HEK293 (cell line): ENCODE results near the gene DLG2.

Experiments used
- CTCF ChIA-PET: fragments of 350-600 bp; formaldehyde crosslinking; extraction: SDS; loops from one replicate; lab custom pipeline; 2021; ENCODE audit warnings: antibody characterized with exemption; lab: Yijun Ruan, JAX
- POLR2A ChIA-PET: fragments of 300-600 bp; formaldehyde crosslinking; extraction: SDS; loops from one replicate; lab custom pipeline; 2020; ENCODE audit warnings: antibody characterized with exemption, inconsistent platforms; lab: Yijun Ruan, JAX
- H3K27ac ChIP-seq: fragments of 200-500 bp; sonication (Bioruptor generic); 2 replicates; pipeline ENCODE4 v1.5.1; 2014; ENCODE audit warnings: low read depth, low read length, control low read depth, inconsistent platforms; ENCODE audit errors: extremely low read depth
- H3K36me3 ChIP-seq, 2 experiments: fragments of 200-500 bp in 1 of 2; sonication (Bioruptor generic) in 1 of 2; 1 replicate in 1 of 2; 2 replicates in 1 of 2; pipeline ENCODE4 v1.5.1; 2014 to 2017; ENCODE audit warnings: inconsistent platforms in 2 of 2, low read length in 2 of 2; ENCODE audit not compliant: control insufficient read depth in 2 of 2, insufficient read depth in 1 of 2
- H3K4me1 ChIP-seq: fragments of 200-500 bp; sonication (Bioruptor generic); 2 replicates; pipeline ENCODE4 v1.5.1; 2014; ENCODE audit warnings: mild to moderate bottlenecking, low read length, inconsistent platforms; ENCODE audit not compliant: control insufficient read depth, insufficient read depth
- H3K4me3 ChIP-seq: 2 replicates; pipeline ENCODE4 v1.5.1; 2011; ENCODE audit warnings: low read depth, mild to moderate bottlenecking, control low read depth, low read length, moderate library complexity
- H3K9me3 ChIP-seq: fragments of 200-500 bp; sonication (Bioruptor generic); 2 replicates; pipeline ENCODE4 v1.5.1; 2014; ENCODE audit warnings: low read depth, low read length, inconsistent platforms; ENCODE audit not compliant: control insufficient read depth, insufficient read depth
- HOXA7 ChIP-seq: sonication (generic); formaldehyde crosslinking; IDR thresholded peaks from 2 replicates; pipeline ENCODE4 v1.8.1; 2022; ENCODE audit warnings: missing genetic modification reagents, borderline replicate concordance
- KLF7 ChIP-seq: fragments of 450-650 bp; formaldehyde crosslinking; IDR thresholded peaks from 2 replicates; pipeline ENCODE4 v1.5.1; 2016; ENCODE audit warnings: missing biosample characterization, missing genetic modification characterization, borderline replicate concordance
- KLF8 ChIP-seq: fragments of 450-650 bp; formaldehyde crosslinking; IDR thresholded peaks from 2 replicates; pipeline ENCODE4 v1.5.1; 2016; ENCODE audit warnings: missing biosample characterization, missing genetic modification characterization
- MEIS1 ChIP-seq: sonication (generic); formaldehyde crosslinking; IDR thresholded peaks from 2 replicates; pipeline ENCODE4 v1.8.1; 2022; ENCODE audit warnings: missing genetic modification reagents, mild to moderate bottlenecking, borderline replicate concordance
- OSR2 ChIP-seq: fragments of 450-650 bp; formaldehyde crosslinking; IDR thresholded peaks from 2 replicates; pipeline ENCODE4 v1.5.1; 2016; ENCODE audit warnings: missing biosample characterization, missing genetic modification characterization
- RBAK ChIP-seq: fragments of 450-650 bp; formaldehyde crosslinking; IDR thresholded peaks from 2 replicates; pipeline ENCODE4 v1.5.1; 2016; ENCODE audit warnings: missing biosample characterization, missing genetic modification characterization
- SP7 ChIP-seq: fragments of 450-650 bp; formaldehyde crosslinking; IDR thresholded peaks from 2 replicates; pipeline ENCODE4 v1.5.1; 2016; ENCODE audit warnings: missing biosample characterization, missing genetic modification characterization
- ZBTB1 ChIP-seq: fragments of 450-650 bp; formaldehyde crosslinking; IDR thresholded peaks from 2 replicates; pipeline ENCODE4 v1.5.1; 2016; ENCODE audit warnings: missing biosample characterization, missing genetic modification characterization
- ZBTB20 ChIP-seq: fragments of 450-650 bp; formaldehyde crosslinking; IDR thresholded peaks from 2 replicates; pipeline ENCODE4 v1.5.1; 2016; ENCODE audit warnings: missing biosample characterization, missing genetic modification characterization
- ZBTB44 ChIP-seq: fragments of 450-650 bp; IDR thresholded peaks from 2 replicates; pipeline ENCODE4 v1.5.1; 2018; ENCODE audit warnings: missing biosample characterization, mild to moderate bottlenecking, missing genetic modification characterization
- ZBTB6 ChIP-seq: fragments of 450-650 bp; formaldehyde crosslinking; IDR thresholded peaks from 2 replicates; pipeline ENCODE4 v1.5.1; 2017; ENCODE audit warnings: missing biosample characterization, missing genetic modification characterization
- ZEB2 ChIP-seq: fragments of 450-650 bp; formaldehyde crosslinking; IDR thresholded peaks from 2 replicates; pipeline ENCODE4 v1.5.1; 2016; ENCODE audit warnings: missing biosample characterization, missing genetic modification characterization
- ZNF114 ChIP-seq: fragments of 450-650 bp; formaldehyde crosslinking; IDR thresholded peaks from 2 replicates; pipeline ENCODE4 v1.5.0; 2017; ENCODE audit warnings: missing biosample characterization, missing genetic modification characterization
- ZNF138 ChIP-seq: fragments of 450-650 bp; formaldehyde crosslinking; IDR thresholded peaks from 2 replicates; pipeline ENCODE4 v1.5.1; 2016; ENCODE audit warnings: missing biosample characterization, missing genetic modification characterization, borderline replicate concordance
- ZNF16 ChIP-seq: fragments of 450-650 bp; formaldehyde crosslinking; IDR thresholded peaks from 2 replicates; pipeline ENCODE4 v1.5.1; 2016; ENCODE audit warnings: low read depth, missing biosample characterization, missing genetic modification characterization
- ZNF19 ChIP-seq: fragments of 450-650 bp; formaldehyde crosslinking; IDR thresholded peaks from 2 replicates; pipeline ENCODE4; 2016; ENCODE audit warnings: missing biosample characterization, missing genetic modification characterization, low read depth
- ZNF2 ChIP-seq: fragments of 450-650 bp; formaldehyde crosslinking; IDR thresholded peaks from 2 replicates; pipeline ENCODE4 v1.5.1; 2016; ENCODE audit warnings: missing biosample characterization, missing genetic modification characterization
- ZNF341 ChIP-seq: fragments of 450-650 bp; formaldehyde crosslinking; IDR thresholded peaks from 2 replicates; pipeline ENCODE4; 2016; ENCODE audit warnings: low read depth, missing biosample characterization, missing genetic modification characterization
- ZNF366 ChIP-seq: fragments of 450-650 bp; formaldehyde crosslinking; conservative IDR thresholded peaks from 2 replicates; pipeline ENCODE4 v1.5.1; 2016; ENCODE audit warnings: missing biosample characterization, missing genetic modification characterization
- ZNF391 ChIP-seq: fragments of 450-650 bp; formaldehyde crosslinking; IDR thresholded peaks from 2 replicates; pipeline ENCODE4 v1.5.1; 2016; ENCODE audit warnings: low read depth, missing biosample characterization, missing genetic modification characterization, borderline replicate concordance
- ZNF501 ChIP-seq: fragments of 450-650 bp; formaldehyde crosslinking; IDR thresholded peaks from 2 replicates; pipeline ENCODE4 v1.5.1; 2016; ENCODE audit warnings: missing biosample characterization, missing genetic modification characterization
- ZNF514 ChIP-seq: fragments of 450-650 bp; formaldehyde crosslinking; IDR thresholded peaks from 2 replicates; pipeline ENCODE4 v1.5.1; 2016; ENCODE audit warnings: missing biosample characterization, missing genetic modification characterization
- ZNF658 ChIP-seq: fragments of 450-650 bp; formaldehyde crosslinking; IDR thresholded peaks from 2 replicates; pipeline ENCODE4; 2016; ENCODE audit warnings: missing biosample characterization, missing genetic modification characterization
- ZNF707 ChIP-seq: fragments of 450-650 bp; formaldehyde crosslinking; IDR thresholded peaks from 2 replicates; pipeline ENCODE4 v1.5.1; 2016; ENCODE audit warnings: missing biosample characterization, missing genetic modification characterization
- ZNF747 ChIP-seq: fragments of 450-650 bp; formaldehyde crosslinking; IDR thresholded peaks from 2 replicates; pipeline ENCODE4 v1.5.1; 2016; ENCODE audit warnings: missing biosample characterization, missing genetic modification characterization
- ZNF768 ChIP-seq: fragments of 450-650 bp; formaldehyde crosslinking; IDR thresholded peaks from 2 replicates; pipeline ENCODE4 v1.5.1; 2018; ENCODE audit warnings: missing biosample characterization, mild to moderate bottlenecking, missing genetic modification characterization
- ZNF837 ChIP-seq: fragments of 450-650 bp; formaldehyde crosslinking; IDR thresholded peaks from 2 replicates; pipeline ENCODE4 v1.5.1; 2016; ENCODE audit warnings: missing biosample characterization, missing genetic modification characterization
- TF ChIP-seq, protein P1 (sequence below): fragments of 450-650 bp; formaldehyde crosslinking; conservative IDR thresholded peaks from 2 replicates; pipeline ENCODE4 v1.5.1; 2016; ENCODE audit warnings: low read depth, missing biosample characterization, missing genetic modification characterization
- TF ChIP-seq, protein P2 (sequence below): fragments of 450-650 bp; formaldehyde crosslinking; IDR thresholded peaks from 2 replicates; pipeline ENCODE4 v1.5.1; 2016; ENCODE audit warnings: missing biosample characterization, missing genetic modification characterization
- TF ChIP-seq, protein P3 (sequence below): fragments of 450-650 bp; formaldehyde crosslinking; IDR thresholded peaks from 2 replicates; pipeline ENCODE4 v1.5.1; 2016; ENCODE audit warnings: missing biosample characterization, missing genetic modification characterization

DLG2 gene

GRCh38 chr11:83721263-83721662, 1905.9 kb downstream of the DLG2 start:
- no peak overlapping the region for H3K27ac ChIP-seq

DNA sequence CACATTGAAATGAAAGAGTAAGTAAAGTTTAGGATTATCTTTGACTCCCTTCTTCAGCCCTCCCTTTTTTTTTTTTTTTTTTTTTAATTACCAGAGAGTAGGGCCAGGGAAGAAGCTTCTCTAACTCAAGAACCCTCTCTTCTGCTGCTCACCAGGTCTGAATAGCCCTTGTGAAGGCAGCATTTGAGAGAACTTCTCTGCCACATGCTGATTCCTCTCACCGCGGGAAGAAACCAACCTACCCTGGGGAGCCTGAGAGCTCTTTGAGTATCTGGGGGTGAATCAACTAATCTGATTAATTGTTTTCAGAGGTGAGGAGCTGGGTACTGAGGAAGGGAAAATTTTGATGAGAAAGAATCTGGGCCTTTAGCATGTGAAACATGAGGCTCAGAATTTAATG, 1906.5 kb downstream of the DLG2 start:
- ChIA-PET CTCF (interaction anchor here (0.5 to 2.0 kb wide), 4 partner anchors 9 to 473 kb away, joined by 3 to 9 read pairs (median 4); no protein-coding TSS in a partner anchor), POLR2A (interaction anchor here (1.0 kb wide), 1 partner anchor 435 kb away, joined by 3 read pairs; the partner anchor contains the start of gene CCDC90B)
- H3K4me1 ChIP-seq: peaks cover 2% of the 10 kb centered on the region; the same call in 1 of the 2 replicates

More at GRCh38 chr11:83721263-83721662, 1905.9 kb downstream of the DLG2 start:
- ChIA-PET CTCF (interaction anchor here (1.2 to 2.0 kb wide), 3 partner anchors 10 to 390 kb away, joined by 3 to 9 read pairs (median 4); no protein-coding TSS in a partner anchor), POLR2A (interaction anchor here (1.0 kb wide), 1 partner anchor 435 kb away, joined by 3 read pairs; the partner anchor contains the start of gene CCDC90B)
- Histone ChIP-seq H3K9me3 (no peaks in the 10 kb centered on the region), H3K4me1 (peaks cover 2% of the 10 kb centered on the region; the same call in 1 of the 2 replicates), H3K36me3 (no peaks in the 10 kb centered on the region), H3K4me3 (no peak overlapping the region)
- no peak for TF ChIP-seq OSR2
- TF ChIP-seq MEIS1 (CRISPR knock-in tag): no peak
- TF ChIP-seq ZNF768 (tag by site-specific recombination): no peak
- TF ChIP-seq ZNF747 (tag by site-specific recombination): no peak
- TF ChIP-seq ZEB2 (tag by site-specific recombination): no peak
- no peak for TF ChIP-seq ZNF19 (tag by site-specific recombination)
- TF ChIP-seq, protein P1, sequence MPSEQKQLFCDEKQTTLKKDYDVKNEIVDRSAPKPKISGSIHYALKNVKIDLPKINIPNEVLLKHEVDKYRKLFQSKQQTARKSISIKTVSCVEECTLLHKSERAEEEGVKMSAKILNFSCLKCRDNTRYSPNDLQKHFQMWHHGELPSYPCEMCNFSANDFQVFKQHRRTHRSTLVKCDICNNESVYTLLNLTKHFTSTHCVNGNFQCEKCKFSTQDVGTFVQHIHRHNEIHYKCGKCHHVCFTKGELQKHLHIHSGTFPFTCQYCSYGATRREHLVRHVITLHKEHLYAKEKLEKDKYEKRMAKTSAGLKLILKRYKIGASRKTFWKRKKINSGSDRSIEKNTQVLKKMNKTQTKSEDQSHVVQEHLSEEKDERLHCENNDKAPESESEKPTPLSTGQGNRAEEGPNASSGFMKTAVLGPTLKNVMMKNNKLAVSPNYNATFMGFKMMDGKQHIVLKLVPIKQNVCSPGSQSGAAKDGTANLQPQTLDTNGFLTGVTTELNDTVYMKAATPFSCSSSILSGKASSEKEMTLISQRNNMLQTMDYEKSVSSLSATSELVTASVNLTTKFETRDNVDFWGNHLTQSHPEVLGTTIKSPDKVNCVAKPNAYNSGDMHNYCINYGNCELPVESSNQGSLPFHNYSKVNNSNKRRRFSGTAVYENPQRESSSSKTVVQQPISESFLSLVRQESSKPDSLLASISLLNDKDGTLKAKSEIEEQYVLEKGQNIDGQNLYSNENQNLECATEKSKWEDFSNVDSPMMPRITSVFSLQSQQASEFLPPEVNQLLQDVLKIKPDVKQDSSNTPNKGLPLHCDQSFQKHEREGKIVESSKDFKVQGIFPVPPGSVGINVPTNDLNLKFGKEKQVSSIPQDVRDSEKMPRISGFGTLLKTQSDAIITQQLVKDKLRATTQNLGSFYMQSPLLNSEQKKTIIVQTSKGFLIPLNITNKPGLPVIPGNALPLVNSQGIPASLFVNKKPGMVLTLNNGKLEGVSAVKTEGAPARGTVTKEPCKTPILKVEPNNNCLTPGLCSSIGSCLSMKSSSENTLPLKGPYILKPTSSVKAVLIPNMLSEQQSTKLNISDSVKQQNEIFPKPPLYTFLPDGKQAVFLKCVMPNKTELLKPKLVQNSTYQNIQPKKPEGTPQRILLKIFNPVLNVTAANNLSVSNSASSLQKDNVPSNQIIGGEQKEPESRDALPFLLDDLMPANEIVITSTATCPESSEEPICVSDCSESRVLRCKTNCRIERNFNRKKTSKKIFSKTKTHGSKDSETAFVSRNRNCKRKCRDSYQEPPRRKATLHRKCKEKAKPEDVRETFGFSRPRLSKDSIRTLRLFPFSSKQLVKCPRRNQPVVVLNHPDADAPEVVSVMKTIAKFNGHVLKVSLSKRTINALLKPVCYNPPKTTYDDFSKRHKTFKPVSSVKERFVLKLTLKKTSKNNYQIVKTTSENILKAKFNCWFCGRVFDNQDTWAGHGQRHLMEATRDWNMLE (tag by site-specific recombination): no peak
- no peak for TF ChIP-seq ZNF501 (tag by site-specific recombination)
- TF ChIP-seq ZNF16 (tag by site-specific recombination): no peak
- TF ChIP-seq ZNF837 (tag by site-specific recombination): no peak
- TF ChIP-seq ZNF514 (tag by site-specific recombination): no peak
- TF ChIP-seq ZNF707 (tag by site-specific recombination): no peak
- TF ChIP-seq KLF7: no peak
- TF ChIP-seq, protein P2, sequence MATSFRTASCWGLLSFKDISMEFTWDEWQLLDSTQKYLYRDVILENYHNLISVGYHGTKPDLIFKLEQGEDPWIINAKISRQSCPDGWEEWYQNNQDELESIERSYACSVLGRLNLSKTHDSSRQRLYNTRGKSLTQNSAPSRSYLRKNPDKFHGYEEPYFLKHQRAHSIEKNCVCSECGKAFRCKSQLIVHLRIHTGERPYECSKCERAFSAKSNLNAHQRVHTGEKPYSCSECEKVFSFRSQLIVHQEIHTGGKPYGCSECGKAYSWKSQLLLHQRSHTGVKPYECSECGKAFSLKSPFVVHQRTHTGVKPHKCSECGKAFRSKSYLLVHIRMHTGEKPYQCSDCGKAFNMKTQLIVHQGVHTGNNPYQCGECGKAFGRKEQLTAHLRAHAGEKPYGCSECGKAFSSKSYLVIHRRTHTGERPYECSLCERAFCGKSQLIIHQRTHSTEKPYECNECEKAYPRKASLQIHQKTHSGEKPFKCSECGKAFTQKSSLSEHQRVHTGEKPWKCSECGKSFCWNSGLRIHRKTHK: no peak
- TF ChIP-seq ZNF2 (tag by site-specific recombination): no peak
- TF ChIP-seq, protein P3, sequence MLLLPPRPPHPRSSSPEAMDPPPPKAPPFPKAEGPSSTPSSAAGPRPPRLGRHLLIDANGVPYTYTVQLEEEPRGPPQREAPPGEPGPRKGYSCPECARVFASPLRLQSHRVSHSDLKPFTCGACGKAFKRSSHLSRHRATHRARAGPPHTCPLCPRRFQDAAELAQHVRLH (tag by site-specific recombination): no peak
- no peak for TF ChIP-seq ZNF366
- no peak for TF ChIP-seq ZNF341 (tag by site-specific recombination)

More for the DNA sequence above, 1906.5 kb downstream of the DLG2 start:
- no peak overlapping the region for H3K4me3 ChIP-seq
- TF ChIP-seq HOXA7 (no peak), ZNF366 (no peak), ZNF138 (tag by site-specific recombination) (no peak), ZBTB44 (tag by site-specific recombination) (no peak), RBAK (tag by site-specific recombination) (no peak), ZNF658 (tag by site-specific recombination) (no peak), ZBTB20 (tag by site-specific recombination) (no peak), ZBTB1 (tag by site-specific recombination) (no peak), ZNF391 (no peak), ZBTB6 (tag by site-specific recombination) (no peak), KLF8 (no peak), ZNF114 (no peak), SP7 (tag by site-specific recombination) (no peak)
- H3K36me3 ChIP-seq: no peaks in the 10 kb centered on the region
- no peaks in the 10 kb centered on the region for H3K9me3 ChIP-seq
- H3K27ac ChIP-seq: no peak overlapping the region
